Measurements from ENCODE around the gene NEFH. TPM values are rescaled to one million over a fixed set of nuclear protein-coding genes. Genes with fewer than 3 reads are reported as not detected.

The NEFH gene
- total RNA-seq, 1 donor from 2014 or later: 2.9 TPM

GRCh38 chr22:29531419-29531818 is 51.4 kb downstream of the NEFH start:
- no peaks in the 10 kb centered on the region for H3K9me3 Mint-ChIP-seq
- no peak overlapping the region for H3K4me3 Mint-ChIP-seq
- peaks cover 34% of the 10 kb centered on the region for H3K36me3 Mint-ChIP-seq
- H3K4me1 Mint-ChIP-seq (ENCODE audit: unreplicated experiment): no peaks in the 10 kb centered on the region
- no peak for DNase-seq (ENCODE audit: extremely low spot score, unreplicated experiment)
- no peak overlapping the region for H3K27ac Mint-ChIP-seq
- no peaks in the 10 kb centered on the region for H3K27me3 Mint-ChIP-seq
- TF ChIP-seq, protein P1, sequence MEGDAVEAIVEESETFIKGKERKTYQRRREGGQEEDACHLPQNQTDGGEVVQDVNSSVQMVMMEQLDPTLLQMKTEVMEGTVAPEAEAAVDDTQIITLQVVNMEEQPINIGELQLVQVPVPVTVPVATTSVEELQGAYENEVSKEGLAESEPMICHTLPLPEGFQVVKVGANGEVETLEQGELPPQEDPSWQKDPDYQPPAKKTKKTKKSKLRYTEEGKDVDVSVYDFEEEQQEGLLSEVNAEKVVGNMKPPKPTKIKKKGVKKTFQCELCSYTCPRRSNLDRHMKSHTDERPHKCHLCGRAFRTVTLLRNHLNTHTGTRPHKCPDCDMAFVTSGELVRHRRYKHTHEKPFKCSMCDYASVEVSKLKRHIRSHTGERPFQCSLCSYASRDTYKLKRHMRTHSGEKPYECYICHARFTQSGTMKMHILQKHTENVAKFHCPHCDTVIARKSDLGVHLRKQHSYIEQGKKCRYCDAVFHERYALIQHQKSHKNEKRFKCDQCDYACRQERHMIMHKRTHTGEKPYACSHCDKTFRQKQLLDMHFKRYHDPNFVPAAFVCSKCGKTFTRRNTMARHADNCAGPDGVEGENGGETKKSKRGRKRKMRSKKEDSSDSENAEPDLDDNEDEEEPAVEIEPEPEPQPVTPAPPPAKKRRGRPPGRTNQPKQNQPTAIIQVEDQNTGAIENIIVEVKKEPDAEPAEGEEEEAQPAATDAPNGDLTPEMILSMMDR (conservative IDR thresholded peaks at IDR 0.05): no peak

GRCh38 chr22:29536411-29536810 is 56.4 kb downstream of the NEFH start:
- Mint-ChIP-seq H3K27me3 (no peaks in the 10 kb centered on the region), H3K4me1 (ENCODE audit: unreplicated experiment) (no peaks in the 10 kb centered on the region), H3K36me3 (peaks cover 42% of the 10 kb centered on the region), H3K9me3 (no peaks in the 10 kb centered on the region), H3K4me3 (no peak overlapping the region), H3K27ac (no peak overlapping the region)
- no peak for DNase-seq (ENCODE audit: extremely low spot score, unreplicated experiment)
- TF ChIP-seq, protein P1 (conservative IDR thresholded peaks at IDR 0.05): no peak

DNA sequence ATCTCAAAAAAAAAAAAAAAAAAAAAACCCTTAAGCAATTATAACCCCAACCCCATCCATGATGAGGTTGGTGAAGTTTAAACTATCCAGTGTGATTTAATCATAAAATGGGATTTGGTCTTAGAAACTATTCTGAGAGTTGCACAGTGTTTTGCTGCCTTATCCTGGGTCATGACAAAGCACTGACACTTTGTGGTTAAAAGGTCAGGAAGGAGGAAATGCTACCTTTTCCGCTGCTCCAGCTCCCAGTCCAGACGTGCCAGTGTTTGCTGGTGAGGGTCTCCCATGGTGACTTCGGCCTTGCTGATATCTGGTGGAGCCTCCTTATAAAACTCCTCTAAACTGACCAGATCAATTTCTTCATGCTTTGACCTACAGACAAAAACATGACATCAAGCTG is 59.1 kb downstream of the NEFH start:
- Mint-ChIP-seq H3K9me3 (no peaks in the 10 kb centered on the region), H3K27me3 (no peaks in the 10 kb centered on the region), H3K4me1 (ENCODE audit: unreplicated experiment) (no peaks in the 10 kb centered on the region), H3K27ac (no peak overlapping the region), H3K4me3 (no peak overlapping the region), H3K36me3 (peaks cover 44% of the 10 kb centered on the region)
- DNase-seq (ENCODE audit: extremely low spot score, unreplicated experiment): no peak
- TF ChIP-seq, protein P1 (conservative IDR thresholded peaks at IDR 0.05): no peak

Other genes starting within 250 kb of the NEFH start
- 33.9 and 59.2 TPM in 2 replicates for gene RHBDD3, start 212.2 kb upstream of the NEFH start, total RNA-seq (ENCODE audit: low replicate concordance)
- gene EWSR1, start 211.9 kb upstream of the NEFH start, total RNA-seq (ENCODE audit: low replicate concordance): 244 and 347 TPM in 2 replicates
- 13.5 and 17.2 TPM in 2 replicates for gene GAS2L1, start 173.6 kb upstream of the NEFH start, total RNA-seq (ENCODE audit: low replicate concordance)
- 0.62 and 1.5 TPM in 2 replicates for gene RASL10A, start 164.5 kb upstream of the NEFH start, total RNA-seq (ENCODE audit: low replicate concordance)
- gene AP1B1, start 91.6 kb upstream of the NEFH start, total RNA-seq (ENCODE audit: low replicate concordance): 60.9 and 73.3 TPM in 2 replicates
- not detected in 2 replicates for gene RFPL1, start 41.6 kb upstream of the NEFH start, total RNA-seq (ENCODE audit: low replicate concordance)
- gene THOC5, start 73.5 kb downstream of the NEFH start, total RNA-seq (ENCODE audit: low replicate concordance): 36.6 and 53.5 TPM in 2 replicates
- gene NIPSNAP1, start 100.9 kb downstream of the NEFH start, total RNA-seq (ENCODE audit: low replicate concordance): 97.2 and 128 TPM in 2 replicates
- gene NF2, start 123.4 kb downstream of the NEFH start, total RNA-seq (ENCODE audit: low replicate concordance): 40.3 and 45.6 TPM in 2 replicates
- 1.1 and 1.7 TPM in 2 replicates for gene CABP7, start 239.8 kb downstream of the NEFH start, total RNA-seq (ENCODE audit: low replicate concordance)

Data from type B pancreatic cell (in vitro differentiated cells).